ENCODE results near the gene FUBP3. TPM values are rescaled to one million over a fixed set of nuclear protein-coding genes. Genes with fewer than 3 reads are reported as not detected.
A peak's percentile ranks its signal among the peaks of the same experiment; 100 is the strongest.

Gene FUBP3
- total RNA-seq, 4 donors from 2014 or later: 71.7 to 83.9 (median 77.8) TPM

GRCh38 chr9:130589754-130590153 lies 10.4 kb downstream of the FUBP3 start:
- peaks cover 35 to 48% of the 10 kb centered on the region in 2 donors for H3K4me1 ChIP-seq
- no peaks in the 10 kb centered on the region for H3K9me3 ChIP-seq
- H3K27ac ChIP-seq: peak overlapping the region; percentile 37 to 91 (median 82)
- no peak for DNase-seq
- intact Hi-C loops (cut with DNase I): no loop called here
- 80 to 83% methylated on average over 3 of the region's 3 CpGs for WGBS, 2 donors
- TF ChIP-seq, protein P1, sequence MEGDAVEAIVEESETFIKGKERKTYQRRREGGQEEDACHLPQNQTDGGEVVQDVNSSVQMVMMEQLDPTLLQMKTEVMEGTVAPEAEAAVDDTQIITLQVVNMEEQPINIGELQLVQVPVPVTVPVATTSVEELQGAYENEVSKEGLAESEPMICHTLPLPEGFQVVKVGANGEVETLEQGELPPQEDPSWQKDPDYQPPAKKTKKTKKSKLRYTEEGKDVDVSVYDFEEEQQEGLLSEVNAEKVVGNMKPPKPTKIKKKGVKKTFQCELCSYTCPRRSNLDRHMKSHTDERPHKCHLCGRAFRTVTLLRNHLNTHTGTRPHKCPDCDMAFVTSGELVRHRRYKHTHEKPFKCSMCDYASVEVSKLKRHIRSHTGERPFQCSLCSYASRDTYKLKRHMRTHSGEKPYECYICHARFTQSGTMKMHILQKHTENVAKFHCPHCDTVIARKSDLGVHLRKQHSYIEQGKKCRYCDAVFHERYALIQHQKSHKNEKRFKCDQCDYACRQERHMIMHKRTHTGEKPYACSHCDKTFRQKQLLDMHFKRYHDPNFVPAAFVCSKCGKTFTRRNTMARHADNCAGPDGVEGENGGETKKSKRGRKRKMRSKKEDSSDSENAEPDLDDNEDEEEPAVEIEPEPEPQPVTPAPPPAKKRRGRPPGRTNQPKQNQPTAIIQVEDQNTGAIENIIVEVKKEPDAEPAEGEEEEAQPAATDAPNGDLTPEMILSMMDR (IDR thresholded peaks at IDR 0.05): no peak
- no peak for TF ChIP-seq POLR2A (IDR thresholded peaks at IDR 0.05)
- H3K4me3 ChIP-seq (replicated peaks in 1 of 3): no peak overlapping the region
- H3K36me3 ChIP-seq: no peaks in the 10 kb centered on the region
- H3K27me3 ChIP-seq: no peaks in the 10 kb centered on the region

- H3K9me3 ChIP-seq: no peaks in the 10 kb centered on the region
- WGBS, 2 donors: 44 to 53% methylated on average over 3 of the region's 3 CpGs
- peak overlapping the region; percentile 37 to 91 (median 82) for H3K27ac ChIP-seq
- TF ChIP-seq, protein P1 (IDR thresholded peaks at IDR 0.05): no peak
- TF ChIP-seq POLR2A (IDR thresholded peaks at IDR 0.05): no peak
- H3K4me3 ChIP-seq (replicated peaks in 1 of 3): no peak overlapping the region
- H3K4me1 ChIP-seq: peaks cover 32 to 48% of the 10 kb centered on the region in 2 donors
- intact Hi-C loops (cut with DNase I): no loop called here
- no peaks in the 10 kb centered on the region for H3K27me3 ChIP-seq
- peak; percentile 46 to 49 for DNase-seq
- no peaks in the 10 kb centered on the region for H3K36me3 ChIP-seq
Measured at GRCh38 chr9:130590305-130590704, 10.9 kb downstream of the FUBP3 start.

DNA sequence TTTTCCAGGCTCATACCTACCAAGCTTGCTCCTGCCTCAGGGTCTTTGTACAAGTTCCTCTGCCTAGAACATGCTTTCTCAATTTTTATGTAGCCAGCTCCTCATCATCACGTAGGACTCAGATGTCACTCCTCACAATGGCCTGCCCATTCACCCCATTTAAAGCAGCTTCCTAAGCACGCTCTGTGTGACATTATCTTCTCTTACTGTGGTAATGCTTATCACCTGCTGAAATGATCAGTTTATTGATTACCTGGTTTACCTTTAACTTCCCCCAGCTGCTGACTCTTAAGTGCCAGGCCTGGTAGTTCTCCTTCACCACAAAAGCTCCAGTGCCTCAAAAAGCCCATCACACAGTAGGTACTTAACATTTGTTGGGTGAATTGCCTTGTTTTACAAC lies 13.6 kb downstream of the FUBP3 start:
- no peaks in the 10 kb centered on the region for H3K27me3 ChIP-seq
- intact Hi-C loops (cut with DNase I): no loop called here
- no peak overlapping the region for H3K4me3 ChIP-seq (replicated peaks in 1 of 3)
- no peaks in the 10 kb centered on the region for H3K9me3 ChIP-seq
- peaks cover 10 to 17% of the 10 kb centered on the region in 2 donors for H3K36me3 ChIP-seq
- no peak for TF ChIP-seq POLR2A (IDR thresholded peaks at IDR 0.05)
- TF ChIP-seq, protein P1 (IDR thresholded peaks at IDR 0.05): no peak
- H3K4me1 ChIP-seq: peaks cover 32 to 47% of the 10 kb centered on the region in 2 donors
- H3K27ac ChIP-seq: peak overlapping the region in 2 of 3 donors; percentile 82 to 91
- no peak for DNase-seq
- WGBS, 2 donors: 96 to 100% methylated on average over 2 of the region's 2 CpGs

GRCh38 chr9:130597228-130597627 lies 17.9 kb downstream of the FUBP3 start:
- Histone ChIP-seq H3K4me1 (peaks cover 9 to 13% of the 10 kb centered on the region in 2 donors), H3K27ac (no peak overlapping the region), H3K9me3 (no peaks in the 10 kb centered on the region), H3K4me3 (replicated peaks in 1 of 3) (no peak overlapping the region), H3K36me3 (peaks cover 16 to 26% of the 10 kb centered on the region in 2 donors), H3K27me3 (no peaks in the 10 kb centered on the region)
- 88 to 93% methylated on average over 4 of the region's 4 CpGs for WGBS, 2 donors
- intact Hi-C loops (cut with DNase I): no loop called here
- no peak for TF ChIP-seq POLR2A (IDR thresholded peaks at IDR 0.05)
- TF ChIP-seq, protein P1 (IDR thresholded peaks at IDR 0.05): no peak
- DNase-seq: no peak

- Histone ChIP-seq H3K4me3 (replicated peaks in 1 of 3) (no peak overlapping the region), H3K27me3 (no peaks in the 10 kb centered on the region), H3K36me3 (peaks cover 16 to 26% of the 10 kb centered on the region in 2 donors), H3K9me3 (no peaks in the 10 kb centered on the region), H3K4me1 (peaks cover 4 to 5% of the 10 kb centered on the region in 2 donors), H3K27ac (no peak overlapping the region)
- intact Hi-C loops (cut with DNase I): no loop called here
- DNase-seq: no peak
- no peak for TF ChIP-seq POLR2A (IDR thresholded peaks at IDR 0.05)
- TF ChIP-seq, protein P1 (IDR thresholded peaks at IDR 0.05): no peak
- WGBS, 2 donors: 91% methylated on average over 5 of the region's 5 CpGs
Measured at GRCh38 chr9:130598188-130598587, 18.8 kb downstream of the FUBP3 start.

All from thyroid gland (tissue), 4 donors.